ENCODE data around the gene SMIM24. TPM values are rescaled to one million over a fixed set of nuclear protein-coding genes. Genes with fewer than 3 reads are reported as not detected.

SMIM24 gene
- total RNA-seq, 1 experiment from 2014 or later = 0.36 TPM

DNA sequence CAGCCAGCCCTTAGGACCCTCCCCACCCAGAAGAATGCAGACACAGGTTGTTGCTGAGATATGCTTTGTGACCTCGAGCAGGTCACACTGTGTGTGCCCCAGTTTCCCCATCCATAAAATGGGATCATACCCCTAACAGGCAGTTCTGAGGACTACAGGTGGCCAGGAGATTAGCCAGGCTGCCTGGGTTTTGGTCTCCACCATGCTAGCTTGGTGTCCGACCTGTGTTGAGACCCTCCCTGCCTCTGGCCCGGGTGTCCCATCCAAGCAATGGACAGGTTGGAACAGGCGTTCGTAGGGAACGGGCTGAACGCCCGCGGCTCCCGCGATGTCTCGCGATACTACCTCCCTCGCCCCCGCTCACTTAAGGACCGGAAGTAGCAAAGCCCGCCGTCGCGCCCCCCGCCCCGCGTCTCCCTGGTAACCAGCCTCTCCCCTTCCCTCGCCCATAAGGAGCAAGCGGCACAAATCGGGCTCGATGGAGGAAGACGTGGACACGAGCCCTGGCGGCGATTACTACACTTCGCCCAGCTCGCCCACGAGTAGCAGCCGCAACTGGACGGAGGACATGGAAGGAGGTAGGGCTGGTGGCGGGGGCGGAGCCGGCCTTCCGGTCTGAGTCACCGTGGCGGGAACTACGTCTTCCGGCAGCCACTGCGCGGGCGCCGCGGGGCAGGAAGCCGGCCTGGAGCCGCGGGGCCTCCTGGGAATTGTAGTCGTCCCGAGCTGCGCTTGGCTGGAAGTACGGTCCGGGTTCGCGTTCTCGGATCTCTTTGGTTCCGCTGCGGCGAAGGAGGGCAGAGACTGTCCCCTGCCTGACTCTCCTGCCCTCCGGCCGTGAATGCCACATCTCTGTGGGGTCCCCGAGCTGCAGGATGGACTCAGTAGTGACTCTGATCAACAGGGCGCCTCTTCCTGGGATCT lies 45.4 kb downstream of the SMIM24 start:
- Histone ChIP-seq H3K27me3 (ENCODE audit: low read length) (no peaks in the 10 kb centered on the region), H3K4me1 (ENCODE audit: insufficient read depth, low read length) (peaks cover 11% of the 10 kb centered on the region; the same call in 1 of the 2 replicates), H3K4me3 (ENCODE audit: low read length) (peak overlapping the region; percentile 63), H3F3A (ENCODE audit: low read length, unreplicated experiment) (no peaks in the 10 kb centered on the region), H3K4me2 (ENCODE audit: low read length) (peak overlapping the region; percentile 82), H3K27ac (ENCODE audit: low read length) (peak overlapping the region; percentile 78), H4K20me1 (ENCODE audit: low read length) (no peaks in the 10 kb centered on the region), H2AFZ (ENCODE audit: low read length) (peak overlapping the region; percentile 87), H3K9me3 (ENCODE audit: low read length) (no peaks in the 10 kb centered on the region), H3K79me2 (ENCODE audit: low read length) (no peaks in the 10 kb centered on the region), H3K9me2 (replicated peaks; ENCODE audit: low read length) (no peaks in the 10 kb centered on the region), H3K9ac (ENCODE audit: low read length) (peak overlapping the region; percentile 85), H3K36me3 (ENCODE audit: low read depth, low read length) (peaks cover 3% of the 10 kb centered on the region)
- peak; percentile 98 for ATAC-seq
- DNase-seq = peak; percentile 90
- TSS peak; percentile 33 for BruUV-seq (replicated peaks)
- TF ChIP-seq, protein P1, sequence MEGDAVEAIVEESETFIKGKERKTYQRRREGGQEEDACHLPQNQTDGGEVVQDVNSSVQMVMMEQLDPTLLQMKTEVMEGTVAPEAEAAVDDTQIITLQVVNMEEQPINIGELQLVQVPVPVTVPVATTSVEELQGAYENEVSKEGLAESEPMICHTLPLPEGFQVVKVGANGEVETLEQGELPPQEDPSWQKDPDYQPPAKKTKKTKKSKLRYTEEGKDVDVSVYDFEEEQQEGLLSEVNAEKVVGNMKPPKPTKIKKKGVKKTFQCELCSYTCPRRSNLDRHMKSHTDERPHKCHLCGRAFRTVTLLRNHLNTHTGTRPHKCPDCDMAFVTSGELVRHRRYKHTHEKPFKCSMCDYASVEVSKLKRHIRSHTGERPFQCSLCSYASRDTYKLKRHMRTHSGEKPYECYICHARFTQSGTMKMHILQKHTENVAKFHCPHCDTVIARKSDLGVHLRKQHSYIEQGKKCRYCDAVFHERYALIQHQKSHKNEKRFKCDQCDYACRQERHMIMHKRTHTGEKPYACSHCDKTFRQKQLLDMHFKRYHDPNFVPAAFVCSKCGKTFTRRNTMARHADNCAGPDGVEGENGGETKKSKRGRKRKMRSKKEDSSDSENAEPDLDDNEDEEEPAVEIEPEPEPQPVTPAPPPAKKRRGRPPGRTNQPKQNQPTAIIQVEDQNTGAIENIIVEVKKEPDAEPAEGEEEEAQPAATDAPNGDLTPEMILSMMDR (conservative IDR thresholded peaks at IDR 0.05; ENCODE audit: low read depth, low read length) = no peak
- no peak for TF ChIP-seq EZH2phosphoT487 (IDR thresholded peaks at IDR 0.05; ENCODE audit: borderline replicate concordance, low read length)
- no peak for TF ChIP-seq EZH2 (IDR thresholded peaks at IDR 0.05; ENCODE audit: low read length, unreplicated experiment)
- intact Hi-C loops (cut with micrococcal nuclease) = no loop called here
- CTCF ChIA-PET = no interaction called here
- POLR2A ChIA-PET (ENCODE audit: unreplicated experiment) = no interaction called here

DNA sequence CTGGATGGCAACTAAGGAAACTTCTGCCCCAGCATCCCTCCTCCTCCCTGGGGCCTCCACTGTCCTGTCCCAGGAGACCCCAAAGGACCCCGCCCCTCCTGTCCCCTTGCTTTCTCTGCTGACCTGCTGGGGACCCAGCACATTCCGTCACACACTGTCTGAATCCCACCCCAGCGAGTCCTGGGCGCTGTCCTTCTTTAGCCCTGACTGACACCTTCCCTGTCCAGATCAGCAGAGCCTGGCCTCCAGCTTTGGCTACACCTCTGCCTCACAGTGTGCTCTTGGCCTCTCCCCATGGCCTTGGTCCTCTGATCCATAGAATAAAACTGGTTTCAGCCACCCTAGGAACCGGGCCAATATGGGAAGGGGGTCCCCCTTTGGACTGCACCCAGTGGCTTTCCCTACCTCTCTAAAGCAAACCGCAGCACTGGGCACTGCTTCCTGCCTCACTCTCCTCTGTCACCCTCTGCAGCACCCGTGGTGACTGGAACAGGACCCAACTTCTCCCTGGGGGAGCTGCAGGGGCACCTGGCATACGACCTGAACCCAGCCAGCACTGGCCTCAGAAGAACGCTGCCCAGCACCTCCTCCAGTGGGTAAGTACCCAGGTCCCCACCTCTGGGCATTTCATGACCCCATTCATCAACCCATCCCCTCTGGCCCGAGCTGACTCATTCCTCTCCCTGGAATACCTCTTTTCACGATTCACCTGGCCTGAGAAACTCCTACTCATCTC lies 46.4 kb downstream of the SMIM24 start:
- POLR2A ChIA-PET (ENCODE audit: unreplicated experiment) = no interaction called here
- H4K20me1 ChIP-seq (ENCODE audit: low read length) = no peaks in the 10 kb centered on the region
- H3K9me3 ChIP-seq (ENCODE audit: low read length) = no peaks in the 10 kb centered on the region
- peaks cover 11% of the 10 kb centered on the region; the same call in 1 of the 2 replicates for H3K4me1 ChIP-seq (ENCODE audit: insufficient read depth, low read length)
- intact Hi-C loops (cut with micrococcal nuclease) = no loop called here
- no peaks in the 10 kb centered on the region for H3K79me2 ChIP-seq (ENCODE audit: low read length)
- H3K9me2 ChIP-seq (replicated peaks; ENCODE audit: low read length) = no peaks in the 10 kb centered on the region
- peak overlapping the region; percentile 87; the same call in 1 of the 2 replicates for H2AFZ ChIP-seq (ENCODE audit: low read length)
- peaks cover 3% of the 10 kb centered on the region for H3K36me3 ChIP-seq (ENCODE audit: low read depth, low read length)
- H3K27me3 ChIP-seq (ENCODE audit: low read length) = no peaks in the 10 kb centered on the region
- CTCF ChIA-PET = no interaction called here
- peak overlapping the region; percentile 85; the same call in 1 of the 2 replicates for H3K9ac ChIP-seq (ENCODE audit: low read length)
- no TSS peak for BruUV-seq (replicated peaks)
- H3K27ac ChIP-seq (ENCODE audit: low read length) = 0 out of 2 replicates have a peak overlapping the region, but pooled peaks have one; percentile 78
- ATAC-seq = no peak
- no peak overlapping the region for H3K4me2 ChIP-seq (ENCODE audit: low read length)
- TF ChIP-seq, protein P1 (conservative IDR thresholded peaks at IDR 0.05; ENCODE audit: low read depth, low read length) = no peak
- TF ChIP-seq EZH2 (IDR thresholded peaks at IDR 0.05; ENCODE audit: low read length, unreplicated experiment) (no peak), EZH2phosphoT487 (IDR thresholded peaks at IDR 0.05; ENCODE audit: borderline replicate concordance, low read length) (no peak)
- H3K4me3 ChIP-seq (ENCODE audit: low read length) = no peak overlapping the region
- no peak for DNase-seq
- no peaks in the 10 kb centered on the region for H3F3A ChIP-seq (ENCODE audit: low read length, unreplicated experiment)

Data from PC-3 (cell line).